ENCODE data around the gene CFAP299.

Gene CFAP299

DNA sequence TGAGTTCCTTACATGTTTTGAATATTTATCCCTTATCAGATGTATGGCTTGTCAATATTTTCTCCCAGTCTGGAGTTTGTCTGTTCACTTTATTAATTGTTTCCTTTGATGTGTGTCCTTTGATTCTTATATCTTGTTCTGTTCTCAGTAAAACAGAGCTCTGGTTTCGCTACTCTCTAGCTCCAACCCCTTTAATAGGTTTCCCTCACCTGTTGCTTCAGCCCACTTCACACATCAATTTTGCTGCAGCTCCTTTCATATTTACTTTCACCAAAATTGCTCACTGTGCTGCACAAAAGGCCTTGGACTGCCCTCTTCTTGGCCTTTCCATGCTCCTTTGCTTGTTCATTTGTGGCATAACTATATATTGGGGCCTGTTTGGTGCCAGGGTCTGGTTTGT is 85.1 kb downstream of the CFAP299 start:
- Histone ChIP-seq H3K9me3 (ENCODE audit: insufficient read depth, low read length) (no peaks in the 10 kb centered on the region), H3F3A (ENCODE audit: insufficient read depth) (no peaks in the 10 kb centered on the region), H3K36me3 (ENCODE audit: low read length) (no peaks in the 10 kb centered on the region), H4K20me1 (ENCODE audit: low read depth, low read length) (no peaks in the 10 kb centered on the region), H3K9me2 (replicated peaks; ENCODE audit: insufficient read depth, low read length) (no peaks in the 10 kb centered on the region), H3K9ac (ENCODE audit: low read length) (no peak overlapping the region), H3K4me2 (ENCODE audit: low read depth, low read length, poor library complexity, severe bottlenecking) (no peak overlapping the region), H3K4me3 (ENCODE audit: insufficient read depth, low read length, poor library complexity, severe bottlenecking) (no peak overlapping the region), H3K27me3 (ENCODE audit: low read length) (no peaks in the 10 kb centered on the region), H3K79me2 (ENCODE audit: insufficient read depth, low read length) (no peaks in the 10 kb centered on the region), H2AFZ (ENCODE audit: low read depth, low read length, severe bottlenecking) (no peak overlapping the region), H3K27ac (ENCODE audit: low read depth, low read length) (no peak overlapping the region)
- no peak for TF ChIP-seq EZH2phosphoT487 (conservative IDR thresholded peaks at IDR 0.05; ENCODE audit: low read length)
- TF ChIP-seq, protein P1, sequence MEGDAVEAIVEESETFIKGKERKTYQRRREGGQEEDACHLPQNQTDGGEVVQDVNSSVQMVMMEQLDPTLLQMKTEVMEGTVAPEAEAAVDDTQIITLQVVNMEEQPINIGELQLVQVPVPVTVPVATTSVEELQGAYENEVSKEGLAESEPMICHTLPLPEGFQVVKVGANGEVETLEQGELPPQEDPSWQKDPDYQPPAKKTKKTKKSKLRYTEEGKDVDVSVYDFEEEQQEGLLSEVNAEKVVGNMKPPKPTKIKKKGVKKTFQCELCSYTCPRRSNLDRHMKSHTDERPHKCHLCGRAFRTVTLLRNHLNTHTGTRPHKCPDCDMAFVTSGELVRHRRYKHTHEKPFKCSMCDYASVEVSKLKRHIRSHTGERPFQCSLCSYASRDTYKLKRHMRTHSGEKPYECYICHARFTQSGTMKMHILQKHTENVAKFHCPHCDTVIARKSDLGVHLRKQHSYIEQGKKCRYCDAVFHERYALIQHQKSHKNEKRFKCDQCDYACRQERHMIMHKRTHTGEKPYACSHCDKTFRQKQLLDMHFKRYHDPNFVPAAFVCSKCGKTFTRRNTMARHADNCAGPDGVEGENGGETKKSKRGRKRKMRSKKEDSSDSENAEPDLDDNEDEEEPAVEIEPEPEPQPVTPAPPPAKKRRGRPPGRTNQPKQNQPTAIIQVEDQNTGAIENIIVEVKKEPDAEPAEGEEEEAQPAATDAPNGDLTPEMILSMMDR (IDR thresholded peaks at IDR 0.05; ENCODE audit: insufficient read depth, low read length, poor library complexity, severe bottlenecking): no peak

DNA sequence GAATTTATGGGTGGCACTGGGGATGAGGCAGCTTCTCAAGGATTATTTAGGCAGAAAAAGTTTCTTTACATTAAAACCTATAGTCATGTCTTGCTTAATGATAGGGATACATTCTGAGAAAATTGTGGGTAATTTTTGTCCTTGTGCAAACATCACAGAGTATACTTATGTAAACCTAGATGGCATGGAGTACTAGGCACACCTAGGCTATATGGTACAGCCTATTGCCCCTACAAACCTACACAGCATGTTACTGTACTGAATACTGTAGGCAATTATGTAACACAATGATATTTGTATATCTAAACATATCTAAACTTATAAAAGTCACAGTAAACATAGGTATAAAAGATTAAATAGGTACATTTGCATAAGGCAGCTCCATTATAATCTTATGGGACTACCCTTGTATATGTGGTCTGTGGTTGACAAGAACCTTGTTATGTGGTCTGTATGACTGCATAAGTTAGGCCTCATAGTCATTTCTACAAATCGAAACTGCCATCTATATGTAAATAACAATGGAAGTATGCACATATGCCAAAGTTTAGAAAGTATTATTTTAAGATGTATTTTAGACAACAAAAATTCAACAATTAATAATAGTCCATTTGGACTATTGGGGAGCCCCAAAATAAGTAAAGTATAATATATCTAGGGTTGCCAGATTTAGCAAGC is 87.3 kb downstream of the CFAP299 start:
- Histone ChIP-seq H2AFZ (ENCODE audit: low read depth, low read length, severe bottlenecking) (no peak overlapping the region), H3K27ac (ENCODE audit: low read depth, low read length) (no peak overlapping the region), H4K20me1 (ENCODE audit: low read depth, low read length) (no peaks in the 10 kb centered on the region), H3K4me2 (ENCODE audit: low read depth, low read length, poor library complexity, severe bottlenecking) (no peak overlapping the region), H3K4me3 (ENCODE audit: insufficient read depth, low read length, poor library complexity, severe bottlenecking) (no peak overlapping the region), H3F3A (ENCODE audit: insufficient read depth) (no peaks in the 10 kb centered on the region), H3K9me3 (ENCODE audit: insufficient read depth, low read length) (no peaks in the 10 kb centered on the region), H3K9me2 (replicated peaks; ENCODE audit: insufficient read depth, low read length) (no peaks in the 10 kb centered on the region), H3K27me3 (ENCODE audit: low read length) (no peaks in the 10 kb centered on the region), H3K79me2 (ENCODE audit: insufficient read depth, low read length) (no peaks in the 10 kb centered on the region), H3K36me3 (ENCODE audit: low read length) (no peaks in the 10 kb centered on the region), H3K9ac (ENCODE audit: low read length) (no peak overlapping the region)
- TF ChIP-seq, protein P1 (IDR thresholded peaks at IDR 0.05; ENCODE audit: insufficient read depth, low read length, poor library complexity, severe bottlenecking): no peak
- no peak for TF ChIP-seq EZH2phosphoT487 (conservative IDR thresholded peaks at IDR 0.05; ENCODE audit: low read length)

DNA sequence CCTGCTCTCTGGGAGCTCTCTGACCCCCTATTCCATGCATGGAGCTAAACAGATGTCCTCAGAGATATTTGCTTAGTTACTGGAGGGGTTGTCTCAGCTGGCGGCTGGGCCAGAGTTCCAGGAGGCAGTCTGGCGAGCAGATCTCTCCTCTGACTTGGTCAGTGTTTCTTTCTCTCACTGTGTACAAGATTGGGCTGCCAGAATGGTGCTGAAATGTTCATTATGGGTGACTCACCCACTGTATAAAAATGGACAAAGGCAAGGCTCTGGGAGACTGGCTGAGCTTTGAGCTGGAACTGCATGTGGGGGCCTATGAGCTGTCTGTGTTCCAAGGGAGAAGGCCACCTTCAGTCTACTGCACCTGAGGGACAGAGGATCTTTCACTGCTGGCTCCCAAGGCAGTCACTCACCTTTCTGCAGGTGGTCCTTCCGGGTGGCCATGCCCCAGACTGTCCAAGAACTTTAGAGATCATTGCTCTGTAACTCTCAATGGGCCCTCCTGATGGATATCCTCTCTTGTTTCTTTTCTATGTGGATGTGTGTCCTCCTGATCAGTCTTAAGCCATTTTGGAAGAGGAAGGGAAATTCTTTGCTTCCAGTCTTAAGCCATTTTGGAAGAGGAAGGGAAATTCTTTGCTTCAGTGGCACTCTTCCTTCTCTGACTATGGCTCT is 88.2 kb downstream of the CFAP299 start:
- Histone ChIP-seq H3F3A (ENCODE audit: insufficient read depth) (no peaks in the 10 kb centered on the region), H3K4me2 (ENCODE audit: low read depth, low read length, poor library complexity, severe bottlenecking) (no peak overlapping the region)

More for the DNA sequence above, 88.2 kb downstream of the CFAP299 start:
- Histone ChIP-seq H3K9ac (ENCODE audit: low read length) (no peak overlapping the region), H3K4me3 (ENCODE audit: insufficient read depth, low read length, poor library complexity, severe bottlenecking) (no peak overlapping the region), H3K27me3 (ENCODE audit: low read length) (no peaks in the 10 kb centered on the region), H4K20me1 (ENCODE audit: low read depth, low read length) (no peaks in the 10 kb centered on the region), H2AFZ (ENCODE audit: low read depth, low read length, severe bottlenecking) (no peak overlapping the region), H3K9me2 (replicated peaks; ENCODE audit: insufficient read depth, low read length) (no peaks in the 10 kb centered on the region), H3K36me3 (ENCODE audit: low read length) (no peaks in the 10 kb centered on the region), H3K79me2 (ENCODE audit: insufficient read depth, low read length) (no peaks in the 10 kb centered on the region), H3K9me3 (ENCODE audit: insufficient read depth, low read length) (no peaks in the 10 kb centered on the region), H3K27ac (ENCODE audit: low read depth, low read length) (no peak overlapping the region)
- TF ChIP-seq EZH2phosphoT487 (conservative IDR thresholded peaks at IDR 0.05; ENCODE audit: low read length): no peak
- TF ChIP-seq, protein P1 (IDR thresholded peaks at IDR 0.05; ENCODE audit: insufficient read depth, low read length, poor library complexity, severe bottlenecking): no peak
